GM18499 (cell line): Measurements from ENCODE around the gene EPHB2.

Source experiments
- ATAC-seq: cut with Tn5 transposase; IDR thresholded peaks from one replicate; pipeline ENCODE4 v1.9.1; 2021; ENCODE audit warnings: moderate number of reproducible peaks; ENCODE audit not compliant: insufficient read depth, unreplicated experiment

The EPHB2 gene

DNA sequence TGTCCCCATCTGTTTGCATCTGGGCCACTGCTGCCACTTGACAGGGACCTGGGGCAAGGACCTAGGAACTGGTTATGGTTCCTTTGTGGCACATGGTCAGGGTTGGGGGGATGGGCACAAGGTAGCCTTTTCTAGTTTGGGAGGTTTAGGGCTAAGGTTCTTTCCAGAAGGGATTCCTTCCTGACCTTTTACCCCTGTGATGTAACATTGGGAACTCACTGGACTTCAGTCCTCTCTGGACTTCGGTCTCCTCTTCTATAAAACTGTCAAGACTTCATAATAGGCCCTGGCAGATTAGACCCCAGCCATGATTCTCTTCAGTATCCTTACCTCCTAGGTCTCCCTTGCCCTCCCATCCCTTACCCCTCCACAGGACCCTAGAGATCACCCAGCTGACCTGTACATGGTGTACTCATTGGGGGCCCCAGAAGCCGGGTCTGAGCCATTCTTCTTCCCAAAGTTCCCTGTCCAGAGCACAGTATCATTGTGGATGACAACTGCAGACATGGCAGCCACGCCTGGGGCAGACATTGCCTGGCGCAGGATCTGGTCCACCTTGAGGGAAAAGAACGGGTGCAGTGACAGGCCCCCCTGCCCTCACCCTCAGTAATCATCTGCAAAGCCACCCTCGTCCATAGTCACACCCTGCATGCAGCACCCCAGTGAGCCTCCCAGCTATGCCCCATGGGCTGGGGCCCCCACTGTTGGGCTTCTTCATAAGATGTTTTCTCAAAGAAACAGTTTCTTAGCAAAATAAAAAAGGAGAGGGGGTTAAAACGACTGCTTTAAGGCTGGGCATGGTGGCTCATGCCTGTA lies 249.1 kb downstream of the EPHB2 start:
- ATAC-seq, result no peak

DNA sequence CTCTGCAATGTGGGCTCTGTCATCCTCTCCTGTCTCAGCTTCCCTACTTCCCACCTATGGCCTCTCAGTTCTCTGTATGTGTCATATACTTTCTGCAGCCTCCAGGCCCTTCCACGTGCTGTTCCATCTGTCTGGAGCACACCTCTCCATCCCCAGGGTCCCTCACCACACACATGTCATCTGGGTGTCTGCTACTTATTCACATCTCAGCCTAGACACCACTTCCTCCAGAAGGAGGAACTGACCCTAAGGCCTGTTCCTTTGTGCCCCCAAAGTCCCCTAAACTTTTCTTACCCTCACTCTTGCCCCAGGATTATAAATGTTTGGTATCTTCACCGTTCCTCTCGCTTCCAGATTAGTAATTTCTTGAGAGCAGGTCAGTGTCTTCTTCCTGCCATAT lies 251.9 kb downstream of the EPHB2 start:
- no peak for ATAC-seq

DNA sequence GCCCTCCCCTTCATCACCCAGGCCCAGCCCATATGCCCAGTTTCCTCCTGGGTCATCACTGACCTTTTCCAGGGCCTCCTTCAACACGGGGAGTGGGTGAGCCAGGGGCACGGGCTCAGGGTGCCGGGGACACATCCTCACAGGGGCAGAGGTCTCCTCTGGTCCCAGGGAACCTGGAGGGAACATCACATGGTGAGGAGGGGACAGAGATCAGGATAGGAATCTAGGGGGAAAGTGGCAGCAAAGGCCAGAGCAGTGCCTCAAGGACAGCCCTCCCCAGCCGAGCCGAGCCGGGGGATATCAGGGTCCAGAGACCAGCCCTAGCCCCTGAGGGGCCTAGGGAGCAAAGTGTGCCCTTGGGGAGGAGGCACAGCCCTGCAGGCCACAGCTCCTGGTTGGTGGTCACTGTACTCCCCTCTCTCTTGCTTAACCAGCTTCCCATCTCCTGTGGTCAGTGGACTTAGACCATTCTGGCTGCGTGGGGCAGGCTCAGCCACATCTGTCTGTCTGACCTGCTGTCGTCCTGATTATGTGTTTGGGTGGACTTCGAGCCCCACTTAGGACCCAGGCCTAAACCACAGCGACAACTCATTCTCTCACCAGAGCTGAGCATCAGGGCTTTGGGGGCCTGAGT lies 252.5 kb downstream of the EPHB2 start:
- no peak for ATAC-seq

DNA sequence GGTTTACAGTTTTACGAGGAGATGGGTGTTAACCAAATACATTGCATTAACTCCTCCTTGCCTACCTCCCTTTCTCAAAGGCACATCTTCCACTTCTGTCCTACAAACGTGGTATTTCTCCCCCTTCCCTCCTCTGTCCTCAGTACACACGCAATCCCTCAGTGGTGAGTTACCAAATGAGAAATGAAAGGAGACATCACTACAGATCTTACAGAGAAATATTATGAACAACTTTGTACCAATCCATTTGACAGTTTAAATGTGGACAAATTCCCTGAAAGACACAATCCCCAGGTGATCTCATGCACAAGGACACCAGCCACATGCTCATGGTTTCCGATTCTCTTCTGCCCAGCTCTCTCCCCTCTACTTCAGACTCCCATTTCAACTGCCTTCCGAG lies 255.7 kb downstream of the EPHB2 start:
- no peak for ATAC-seq

DNA sequence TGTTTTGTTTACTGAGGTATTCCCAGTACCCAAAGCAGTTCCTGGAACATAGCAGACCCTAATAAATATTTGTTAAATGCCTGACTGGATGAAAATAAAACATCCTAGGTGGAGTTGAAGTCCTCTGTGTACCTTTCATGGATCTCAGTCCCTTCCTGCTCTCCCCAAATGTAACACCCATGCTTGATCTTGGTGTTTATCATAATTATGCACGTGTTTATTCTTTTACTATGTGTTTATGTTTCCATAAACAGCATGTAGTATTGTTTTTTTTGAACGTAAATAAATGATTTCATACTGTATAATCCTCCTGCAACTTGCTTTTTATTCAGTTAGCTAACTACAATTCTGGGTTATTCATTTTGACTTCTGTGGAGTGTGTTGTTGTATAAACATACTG lies 257.2 kb downstream of the EPHB2 start:
- ATAC-seq, result no peak

DNA sequence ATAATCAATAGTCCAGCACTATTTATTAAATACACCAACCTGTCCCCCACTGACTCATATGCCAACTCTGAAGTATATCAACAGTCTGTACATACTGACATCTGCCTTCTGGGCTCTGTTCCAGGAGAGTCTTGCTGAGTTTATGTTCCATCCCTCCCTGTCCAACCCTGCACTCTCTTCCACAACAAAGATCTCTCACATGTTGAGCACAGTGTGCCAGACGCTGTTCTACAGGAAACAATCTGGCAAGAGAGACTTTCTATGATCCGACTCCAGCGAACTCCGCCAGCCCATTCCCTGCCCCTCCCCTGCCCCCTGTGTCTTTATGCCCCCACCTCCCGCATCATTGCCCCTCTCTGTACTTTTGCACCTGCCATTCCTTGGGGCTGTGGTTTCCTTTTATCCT lies 258.7 kb downstream of the EPHB2 start:
- ATAC-seq, result no peak

DNA sequence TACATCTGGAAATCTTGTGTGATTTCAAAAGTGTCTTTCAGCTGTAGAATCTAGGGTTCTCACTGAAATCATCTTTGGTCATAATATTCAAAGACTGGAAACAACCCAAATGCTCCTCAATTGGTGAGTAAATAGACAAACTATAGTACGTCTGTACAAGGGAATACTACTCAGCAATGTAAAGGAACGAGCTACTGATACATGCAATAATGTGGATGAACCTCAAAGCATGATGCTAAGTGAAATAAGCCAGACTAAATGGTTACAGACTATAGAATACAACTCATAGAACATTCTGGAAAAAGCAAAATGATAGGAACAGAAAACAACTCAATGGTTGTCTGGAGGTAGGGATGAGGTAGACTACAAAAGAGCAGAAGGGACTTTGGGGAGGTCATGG lies 259.5 kb downstream of the EPHB2 start:
- no peak for ATAC-seq
